Dedifferentiated amniotic fluid mesenchymal stem cell (primary cell): ENCODE data around the gene SMOC2.

Source experiments
- DNase-seq: peaks from one replicate; pipeline ENCODE4 v3.0.0-alpha.2; 2016; ENCODE audit errors: extremely low spot score

SMOC2 gene

GRCh38 chr6:168708984-168709383 is 268.0 kb downstream of the SMOC2 start:
- no peak for DNase-seq

GRCh38 chr6:168709390-168709789 is 268.4 kb downstream of the SMOC2 start:
- no peak for DNase-seq

GRCh38 chr6:168709991-168710390 is 269.0 kb downstream of the SMOC2 start:
- no peak for DNase-seq

- no peak for DNase-seq
Observed at GRCh38 chr6:168711049-168711640, 270.2 kb downstream of the SMOC2 start.

GRCh38 chr6:168711666-168712300 is 270.8 kb downstream of the SMOC2 start:
- DNase-seq: no peak

- DNase-seq: no peak
Observed at GRCh38 chr6:168712993-168713392, 272.0 kb downstream of the SMOC2 start.

GRCh38 chr6:168713839-168714238 is 272.9 kb downstream of the SMOC2 start:
- no peak for DNase-seq

- DNase-seq: no peak
Observed at GRCh38 chr6:168714547-168715260, 273.7 kb downstream of the SMOC2 start.

- no peak for DNase-seq
Observed at GRCh38 chr6:168715643-168716481, 274.9 kb downstream of the SMOC2 start.

- DNase-seq: no peak
Observed at GRCh38 chr6:168716581-168716980, 275.6 kb downstream of the SMOC2 start.

GRCh38 chr6:168717491-168717890 is 276.5 kb downstream of the SMOC2 start:
- no peak for DNase-seq
